CD4-positive, alpha-beta T cell treated with Interleukin-4 for 1 hour (primary cell): ENCODE data around the gene PIP.
"Not testable (repeated sequence)": the region's sequence is repeated elsewhere in the genome, so short reads cannot be mapped to it uniquely, and the experiment has no call there.

ENCODE experiments used
- DNase-seq, 2 donors: peaks; one replicate each; pipeline ENCODE4 v3.0.0-alpha.2; 2020 to 2022

Gene PIP

GRCh38 chr7:143131781-143132180 is at the start of gene PIP:
TSS of gene PIP (plus strand) at chr7:143132077. CDS start at chr7:143132117, 40 bp downstream.
- no peak for DNase-seq

GRCh38 chr7:143085109-143085508 is 46.8 kb upstream of the PIP start:
- DNase-seq, result peak in 1 of 2 donors; percentile 21

GRCh38 chr7:143085610-143086009 is 46.3 kb upstream of the PIP start:
- DNase-seq, result not testable (repeated sequence)

GRCh38 chr7:143088549-143089231 is 43.2 kb upstream of the PIP start:
- not testable (repeated sequence) for DNase-seq

GRCh38 chr7:143096146-143096545 is 35.7 kb upstream of the PIP start:
- no peak for DNase-seq

- not testable (repeated sequence) for DNase-seq
Measured at GRCh38 chr7:143099579-143099978, 32.3 kb upstream of the PIP start.

- no peak for DNase-seq
Measured at GRCh38 chr7:143104759-143105158, 27.1 kb upstream of the PIP start.

GRCh38 chr7:143108019-143108418 is 23.9 kb upstream of the PIP start:
- DNase-seq, result not testable (repeated sequence)

- no peak for DNase-seq
Measured at GRCh38 chr7:143117395-143117794, 14.5 kb upstream of the PIP start.

- no peak for DNase-seq
Measured at GRCh38 chr7:143120691-143121405, 11.0 kb upstream of the PIP start.

- not testable (repeated sequence) for DNase-seq
Measured at GRCh38 chr7:143123326-143123725, 8.6 kb upstream of the PIP start.

GRCh38 chr7:143126146-143126545 is 5.7 kb upstream of the PIP start:
- DNase-seq, result peak in 1 of 2 donors; percentile 2

- DNase-seq, result no peak
Measured at GRCh38 chr7:143129051-143129450, 2.8 kb upstream of the PIP start.

- no peak for DNase-seq
Measured at GRCh38 chr7:143129477-143129876, 2.4 kb upstream of the PIP start.

- DNase-seq, result no peak
Measured at GRCh38 chr7:143130541-143130940, 1.3 kb upstream of the PIP start.

GRCh38 chr7:143147070-143147469 is 15.2 kb downstream of the PIP start:
- no peak for DNase-seq

GRCh38 chr7:143148050-143148449 is 16.2 kb downstream of the PIP start:
- DNase-seq, result no peak

- DNase-seq, result no peak
Measured at GRCh38 chr7:143148651-143149050, 16.8 kb downstream of the PIP start.

- not testable (repeated sequence) for DNase-seq
Measured at GRCh38 chr7:143150696-143151095, 18.8 kb downstream of the PIP start.

GRCh38 chr7:143158617-143159016 is 26.7 kb downstream of the PIP start:
- DNase-seq, result not testable (repeated sequence)

GRCh38 chr7:143171697-143172096 is 39.8 kb downstream of the PIP start:
- no peak for DNase-seq

- DNase-seq, result no peak
Measured at GRCh38 chr7:143172354-143172753, 40.5 kb downstream of the PIP start.

GRCh38 chr7:143176128-143176527 is 44.3 kb downstream of the PIP start:
- DNase-seq, result no peak

GRCh38 chr7:143177374-143178119 is 45.7 kb downstream of the PIP start:
- no peak for DNase-seq
